ENCODE results near the gene NHS.

DNA sequence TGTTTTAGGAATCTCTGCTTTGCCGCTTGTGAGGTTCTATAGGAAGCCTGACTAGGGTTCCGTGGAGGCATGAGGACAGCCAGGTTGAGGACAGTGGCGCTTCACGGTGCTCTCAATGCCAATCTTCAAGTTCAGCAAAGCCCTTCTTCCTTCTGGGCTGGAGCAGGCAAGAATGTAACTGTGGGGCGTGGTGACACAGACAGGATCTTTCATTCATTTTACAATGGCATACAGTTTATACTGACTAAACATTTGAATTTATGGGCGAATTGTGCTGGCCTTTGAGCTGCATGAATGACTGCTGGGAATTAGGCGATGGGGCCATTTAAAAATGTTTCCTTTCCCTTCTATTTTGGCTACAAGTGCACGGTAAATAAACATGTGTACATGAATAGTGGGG is 2.9 kb upstream of the NHS start:
- TF ChIP-seq MAFF (IDR thresholded peaks at IDR 0.05; ENCODE audit: low read depth, low read length) (no peak), SMARCC2 (IDR thresholded peaks at IDR 0.05) (no peak), POLR2A (IDR thresholded peaks at IDR 0.05; ENCODE audit: insufficient read depth in 1 of 2, low read depth in 2 of 2, low read length in 2 of 2) (no peak), SNAI1 (CRISPR knock-in tag; IDR thresholded peaks at IDR 0.05; ENCODE audit: borderline replicate concordance) (no peak), SP1 (IDR thresholded peaks at IDR 0.05) (no peak), SP1 (CRISPR knock-in tag; IDR thresholded peaks at IDR 0.05) (no peak), POLR2G (IDR thresholded peaks at IDR 0.05; ENCODE audit: low read depth, low read length) (no peak)
- TF ChIP-seq, protein P1, sequence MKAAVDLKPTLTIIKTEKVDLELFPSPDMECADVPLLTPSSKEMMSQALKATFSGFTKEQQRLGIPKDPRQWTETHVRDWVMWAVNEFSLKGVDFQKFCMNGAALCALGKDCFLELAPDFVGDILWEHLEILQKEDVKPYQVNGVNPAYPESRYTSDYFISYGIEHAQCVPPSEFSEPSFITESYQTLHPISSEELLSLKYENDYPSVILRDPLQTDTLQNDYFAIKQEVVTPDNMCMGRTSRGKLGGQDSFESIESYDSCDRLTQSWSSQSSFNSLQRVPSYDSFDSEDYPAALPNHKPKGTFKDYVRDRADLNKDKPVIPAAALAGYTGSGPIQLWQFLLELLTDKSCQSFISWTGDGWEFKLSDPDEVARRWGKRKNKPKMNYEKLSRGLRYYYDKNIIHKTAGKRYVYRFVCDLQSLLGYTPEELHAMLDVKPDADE (CRISPR knock-in tag; IDR thresholded peaks at IDR 0.05) = no peak
- TF ChIP-seq, protein P2, sequence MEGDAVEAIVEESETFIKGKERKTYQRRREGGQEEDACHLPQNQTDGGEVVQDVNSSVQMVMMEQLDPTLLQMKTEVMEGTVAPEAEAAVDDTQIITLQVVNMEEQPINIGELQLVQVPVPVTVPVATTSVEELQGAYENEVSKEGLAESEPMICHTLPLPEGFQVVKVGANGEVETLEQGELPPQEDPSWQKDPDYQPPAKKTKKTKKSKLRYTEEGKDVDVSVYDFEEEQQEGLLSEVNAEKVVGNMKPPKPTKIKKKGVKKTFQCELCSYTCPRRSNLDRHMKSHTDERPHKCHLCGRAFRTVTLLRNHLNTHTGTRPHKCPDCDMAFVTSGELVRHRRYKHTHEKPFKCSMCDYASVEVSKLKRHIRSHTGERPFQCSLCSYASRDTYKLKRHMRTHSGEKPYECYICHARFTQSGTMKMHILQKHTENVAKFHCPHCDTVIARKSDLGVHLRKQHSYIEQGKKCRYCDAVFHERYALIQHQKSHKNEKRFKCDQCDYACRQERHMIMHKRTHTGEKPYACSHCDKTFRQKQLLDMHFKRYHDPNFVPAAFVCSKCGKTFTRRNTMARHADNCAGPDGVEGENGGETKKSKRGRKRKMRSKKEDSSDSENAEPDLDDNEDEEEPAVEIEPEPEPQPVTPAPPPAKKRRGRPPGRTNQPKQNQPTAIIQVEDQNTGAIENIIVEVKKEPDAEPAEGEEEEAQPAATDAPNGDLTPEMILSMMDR (CRISPR knock-in tag; IDR thresholded peaks at IDR 0.05) = no peak
